ENCODE data around the gene SLC25A52.
"Not testable (repeated sequence)": the region's sequence is repeated elsewhere in the genome, so short reads cannot be mapped to it uniquely, and the experiment has no call there.

The SLC25A52 gene

DNA sequence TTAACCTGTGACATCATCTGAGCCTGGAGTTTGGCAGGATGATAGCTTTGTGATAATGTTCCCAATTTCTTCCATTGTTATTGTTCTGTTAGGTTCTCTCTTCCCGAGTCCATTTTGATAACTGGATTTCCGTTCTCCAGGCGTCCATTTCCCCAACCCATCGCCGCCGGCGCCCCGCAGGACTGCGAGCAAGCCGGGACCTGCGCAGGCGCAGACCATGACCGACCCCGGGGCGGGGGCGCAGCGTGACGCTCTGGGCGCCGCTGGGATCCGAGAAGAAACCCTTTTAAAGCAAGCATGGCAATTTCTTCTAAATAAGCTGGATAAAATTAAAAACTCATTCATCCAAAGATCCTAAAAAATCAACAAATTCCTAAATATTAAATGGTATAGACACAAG, at the start of gene SLC25A52:
Gene SLC25A52 (minus strand): TSS at position 186 of the 400 bp plus-strand sequence. CDS start 219 bp downstream, outside the sequence.
- no peak for DNase-seq (ENCODE audit: low spot score)

GRCh38 chr18:31809049-31809448, 48.4 kb upstream of the SLC25A52 start:
- DNase-seq (ENCODE audit: low spot score): not testable (repeated sequence)

DNA sequence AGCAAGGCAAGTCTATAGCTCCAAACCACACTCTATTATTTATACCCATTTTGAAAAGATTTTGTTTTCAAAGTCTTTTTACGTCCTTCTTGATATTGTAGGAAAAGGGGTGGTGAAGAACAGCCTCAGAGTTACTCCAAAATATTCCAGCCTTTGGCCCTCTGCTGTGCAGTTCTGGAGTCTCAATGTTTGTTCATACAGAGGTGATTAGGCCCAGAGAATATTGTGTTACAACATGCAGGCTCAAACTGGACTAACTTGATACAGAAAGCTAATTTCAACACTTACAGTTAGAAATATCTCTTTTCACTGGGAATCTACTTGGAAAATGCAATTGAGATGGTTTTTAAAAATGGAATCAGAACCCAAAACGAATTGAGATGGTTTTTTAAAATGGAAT, 40.4 kb upstream of the SLC25A52 start:
- no peak for DNase-seq (ENCODE audit: low spot score)

DNA sequence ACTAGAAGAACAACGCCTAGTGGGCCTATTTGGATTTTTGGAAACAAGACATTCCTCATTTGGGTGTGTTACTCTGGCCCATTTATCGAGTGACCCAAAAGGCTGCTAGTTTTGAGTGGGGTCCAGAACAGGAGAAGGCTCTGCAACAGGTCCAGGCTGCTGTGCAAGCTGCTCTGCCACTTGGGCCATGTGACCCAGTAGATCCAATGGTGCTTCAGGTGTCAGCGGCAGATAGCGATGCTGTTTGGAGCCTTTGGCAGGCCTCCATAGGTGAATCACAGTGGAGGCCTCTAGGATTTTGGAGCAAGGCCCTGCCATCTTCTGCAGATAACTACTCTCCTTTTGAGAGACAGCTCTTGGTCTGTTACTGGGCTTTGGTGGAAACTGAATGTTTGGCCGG, 38.6 kb upstream of the SLC25A52 start:
- DNase-seq (ENCODE audit: low spot score): not testable (repeated sequence)

- no peak for DNase-seq (ENCODE audit: low spot score)
Measured at GRCh38 chr18:31798399-31798798, 37.7 kb upstream of the SLC25A52 start.

- no peak for DNase-seq (ENCODE audit: low spot score)
Measured at GRCh38 chr18:31795747-31796146, 35.1 kb upstream of the SLC25A52 start.

- no peak for DNase-seq (ENCODE audit: low spot score)
Measured at GRCh38 chr18:31793531-31793930, 32.9 kb upstream of the SLC25A52 start.

DNA sequence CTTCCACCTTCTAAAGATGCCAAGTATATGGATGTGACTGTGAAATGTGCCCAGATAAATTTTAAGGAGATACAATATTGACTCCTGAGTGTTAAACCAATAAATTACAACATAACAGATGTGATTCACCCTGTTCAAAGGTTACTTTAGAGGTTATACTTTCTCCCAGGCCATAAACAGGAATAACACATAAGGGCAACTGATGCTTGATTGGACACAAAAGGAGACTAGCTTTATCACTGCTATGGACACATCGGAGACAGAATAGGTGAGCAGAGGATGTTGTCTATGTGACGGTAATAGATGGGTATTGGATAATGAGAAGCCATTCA, 31.9 kb upstream of the SLC25A52 start:
- DNase-seq (ENCODE audit: low spot score): no peak

- no peak for DNase-seq (ENCODE audit: low spot score)
Measured at GRCh38 chr18:31791817-31792579, 31.3 kb upstream of the SLC25A52 start.

GRCh38 chr18:31789409-31789808, 28.7 kb upstream of the SLC25A52 start:
- DNase-seq (ENCODE audit: low spot score): no peak

GRCh38 chr18:31783059-31783458, 22.4 kb upstream of the SLC25A52 start:
- DNase-seq (ENCODE audit: low spot score): no peak

- DNase-seq (ENCODE audit: low spot score): no peak
Measured at GRCh38 chr18:31778391-31778950, 17.8 kb upstream of the SLC25A52 start.

- no peak for DNase-seq (ENCODE audit: low spot score)
Measured at GRCh38 chr18:31776093-31776492, 15.4 kb upstream of the SLC25A52 start.

GRCh38 chr18:31774962-31775361, 14.3 kb upstream of the SLC25A52 start:
- DNase-seq (ENCODE audit: low spot score): no peak

DNA sequence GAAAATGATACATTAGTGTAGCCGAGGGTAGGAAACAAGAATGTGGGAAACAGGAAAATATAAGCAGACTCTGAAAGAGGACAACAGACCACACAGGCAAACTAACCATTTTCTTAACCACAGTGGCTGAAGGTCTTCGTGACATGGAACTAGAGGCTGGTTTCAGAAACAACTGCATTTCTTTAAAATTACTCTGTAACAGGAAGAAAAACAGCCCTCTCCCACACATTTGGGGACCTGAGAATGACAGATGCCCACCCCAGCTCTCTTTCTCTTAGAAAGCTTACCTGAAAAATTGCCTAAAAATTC, 13.8 kb upstream of the SLC25A52 start:
- DNase-seq (ENCODE audit: low spot score): no peak

- DNase-seq (ENCODE audit: low spot score): no peak
Measured at GRCh38 chr18:31773774-31774476, 13.2 kb upstream of the SLC25A52 start.

DNA sequence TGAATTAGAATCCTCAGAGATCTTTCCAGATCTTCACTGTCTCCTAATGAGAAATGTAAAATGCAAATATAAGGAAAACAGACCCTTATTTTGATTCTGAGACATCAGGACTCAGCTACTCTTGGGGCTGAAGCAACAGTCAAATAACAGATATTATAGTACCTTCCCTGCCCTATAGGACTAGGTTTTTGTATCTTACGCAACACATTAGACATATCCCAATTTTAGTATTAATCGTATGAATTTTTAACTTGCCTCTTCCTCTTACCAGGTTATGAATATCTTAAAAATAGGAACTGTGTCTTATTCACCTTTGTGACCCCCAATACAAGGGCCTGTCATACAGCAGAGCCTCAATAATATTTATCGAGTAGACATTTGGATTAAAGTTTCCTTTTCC, 12.0 kb upstream of the SLC25A52 start:
- no peak for DNase-seq (ENCODE audit: low spot score)

DNA sequence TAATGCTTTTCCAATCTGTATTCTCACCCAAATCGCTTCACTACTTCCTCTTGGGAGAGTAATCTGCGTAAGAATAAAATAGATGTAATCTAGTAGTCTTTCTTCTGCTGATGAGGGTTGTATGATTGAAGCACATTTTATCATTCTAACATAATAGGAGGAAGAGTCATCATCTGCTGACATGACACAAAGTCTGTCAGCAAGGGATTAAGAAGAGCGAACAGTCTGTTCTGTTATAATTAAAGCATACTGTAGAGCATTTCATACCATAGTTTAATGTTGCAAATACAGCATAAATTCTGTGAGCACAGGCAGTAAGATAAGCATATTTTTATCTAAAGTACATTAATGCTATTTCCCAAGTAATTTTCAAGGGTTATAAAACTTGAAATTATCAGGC, 10.4 kb downstream of the SLC25A52 start:
- DNase-seq (ENCODE audit: low spot score): no peak

DNA sequence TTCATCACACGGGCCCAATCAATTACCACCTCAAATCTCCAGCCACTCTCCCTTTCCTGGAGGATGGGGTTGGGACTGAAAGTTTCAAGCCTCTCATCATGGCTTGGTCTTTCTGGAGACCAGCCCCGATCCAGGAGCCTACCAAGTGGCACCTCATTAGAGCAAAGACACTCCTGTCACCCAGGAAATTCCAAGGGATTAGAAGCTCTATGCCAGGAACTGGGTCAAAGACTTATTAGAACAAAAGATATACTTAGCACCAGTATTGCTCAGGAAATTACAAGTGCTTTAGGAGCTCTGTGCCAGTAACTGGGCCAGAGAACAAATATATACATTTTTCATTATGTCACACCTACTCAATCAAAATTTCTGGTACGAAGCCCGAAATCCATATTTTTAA, 14.3 kb downstream of the SLC25A52 start:
- no peak for DNase-seq (ENCODE audit: low spot score)

GRCh38 chr18:31744321-31745067, 16.2 kb downstream of the SLC25A52 start:
- DNase-seq (ENCODE audit: low spot score): no peak

- not testable (repeated sequence) for DNase-seq (ENCODE audit: low spot score)
Measured at GRCh38 chr18:31743600-31743999, 17.1 kb downstream of the SLC25A52 start.

- DNase-seq (ENCODE audit: low spot score): no peak
Measured at GRCh38 chr18:31741097-31741735, 19.5 kb downstream of the SLC25A52 start.

Data from germinal center (tissue), 1 donor.